ENCODE data around the gene GDPD5. TPM values are rescaled to one million over a fixed set of nuclear protein-coding genes. Genes with fewer than 3 reads are reported as not detected.

GDPD5 gene
- total and polyA plus RNA-seq, 10 of the 15 experiments (the other 5 are each of a cell fraction or from before 2014, with no cell fraction given) = 0.10 to 30.0 (median 6.7) TPM

DNA sequence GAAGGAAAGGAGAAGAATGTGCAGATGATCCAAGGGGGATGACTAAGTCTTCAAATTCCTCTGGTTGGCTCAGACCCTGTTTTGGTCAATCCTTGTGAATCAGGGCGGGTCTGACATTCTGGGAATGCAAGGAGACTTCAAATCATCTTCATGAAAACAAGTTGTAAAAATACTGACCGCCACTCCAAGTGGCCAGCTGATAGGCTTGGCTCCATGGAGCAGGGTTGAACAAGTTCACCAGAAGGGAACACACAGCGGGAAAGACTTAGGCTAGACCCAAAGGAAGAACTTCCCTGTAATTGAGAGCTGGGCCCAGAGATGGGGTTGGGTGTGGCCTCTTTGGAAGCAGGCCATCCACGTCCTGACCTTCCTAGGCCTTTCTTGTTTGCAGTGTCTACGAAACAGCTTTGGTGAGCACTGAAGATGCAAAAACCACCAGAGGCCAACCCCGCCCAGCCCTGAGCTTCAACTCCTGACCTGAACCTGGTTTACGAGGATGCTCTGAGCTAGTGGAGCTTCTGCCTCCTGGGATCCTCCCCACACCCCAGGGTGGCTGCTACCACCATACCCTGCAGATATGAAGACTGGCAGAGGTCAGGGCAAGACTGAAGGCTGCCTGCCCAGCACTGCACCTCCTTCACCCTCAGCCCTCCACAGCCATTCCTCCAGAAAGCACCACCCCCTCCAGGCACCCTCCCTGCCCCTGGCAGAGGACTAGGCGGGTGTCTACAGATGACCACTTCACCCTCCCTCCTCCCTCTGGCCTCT lies 26.1 kb downstream of the GDPD5 start:
- no peak overlapping the region for H2AFZ ChIP-seq (ENCODE audit: control insufficient read depth, low read depth, low read length)

More for the DNA sequence above, 26.1 kb downstream of the GDPD5 start:
- H3K9me3 ChIP-seq (replicated peaks; ENCODE audit: control insufficient read depth, insufficient read depth, low read length) = no peaks in the 10 kb centered on the region
- no peak overlapping the region for H3K4me3 ChIP-seq
- H3K4me2 ChIP-seq (ENCODE audit: control insufficient read depth, insufficient read depth) = no peak overlapping the region
- intact Hi-C loops (cut with micrococcal nuclease; ENCODE audit: unreplicated experiment) (no loop called here), in situ Hi-C loops (cut with MboI) (no loop called here)
- H3K27ac ChIP-seq (ENCODE audit: control insufficient read depth, insufficient read depth) = no peak overlapping the region
- POLR2A ChIA-PET = no interaction called here
- SMC1A ChIA-PET (ENCODE audit: uncharacterized antibody, unreplicated experiment) = interaction anchor here (0.5 to 1.1 kb wide), 3 partner anchors 9 to 589 kb away, joined by 3 read pairs; no protein-coding TSS in a partner anchor
- WGBS (ENCODE audit: insufficient coverage, insufficient replicate concordance, low lambda C conversion rate, missing lambda C conversion rate) = 42% methylated on average over 8 of the region's 8 CpGs
- ATAC-seq = no peak
- H3K4me1 ChIP-seq (ENCODE audit: control insufficient read depth, insufficient read depth, low read length) = peaks cover 10% of the 10 kb centered on the region
- RAD21 ChIA-PET (ENCODE audit: unreplicated experiment) = no interaction called here
- H3K27me3 ChIP-seq (replicated peaks in 1 of 2; ENCODE audit: control insufficient read depth in 2 of 2, insufficient read depth in 2 of 2, low read length in 1 of 2) = no peaks in the 10 kb centered on the region
- no peaks in the 10 kb centered on the region for H3K79me2 ChIP-seq (ENCODE audit: control insufficient read depth, insufficient read depth, low read length)
- CTCF ChIA-PET = interaction anchor here (0.5 to 1.7 kb wide), 5 partner anchors 21 to 33 kb away, joined by 3 to 5 read pairs (median 3); partner anchors contain the start of gene GDPD5
- H4K20me1 ChIP-seq (ENCODE audit: control insufficient read depth, insufficient read depth) = no peaks in the 10 kb centered on the region
- no peak overlapping the region for H3K9ac ChIP-seq (ENCODE audit: control insufficient read depth, insufficient read depth, low read length)
- no peak for TF ChIP-seq GATAD2B (conservative IDR thresholded peaks at IDR 0.05; ENCODE audit: low read depth)
- no peak for TF ChIP-seq CHD2 (IDR thresholded peaks at IDR 0.05; ENCODE audit: borderline replicate concordance, low read depth, low read length)
- TF ChIP-seq WRNIP1 (IDR thresholded peaks at IDR 0.05; ENCODE audit: borderline replicate concordance, low read depth, low read length) = no peak
- no peak for TF ChIP-seq EZH2 (IDR thresholded peaks at IDR 0.05; ENCODE audit: borderline replicate concordance, control insufficient read depth, low read depth, low read length)
- no peak for TF ChIP-seq FOXM1 (IDR thresholded peaks at IDR 0.05; ENCODE audit: low read depth, low read length)
- no peak for TF ChIP-seq SMAD5 (IDR thresholded peaks at IDR 0.05; ENCODE audit: low read depth)
- no peak for TF ChIP-seq MYC (IDR thresholded peaks at IDR 0.05; ENCODE audit: insufficient read depth, insufficient read length, insufficient replicate concordance, low read length, severe bottlenecking)
- TF ChIP-seq, protein P1, sequence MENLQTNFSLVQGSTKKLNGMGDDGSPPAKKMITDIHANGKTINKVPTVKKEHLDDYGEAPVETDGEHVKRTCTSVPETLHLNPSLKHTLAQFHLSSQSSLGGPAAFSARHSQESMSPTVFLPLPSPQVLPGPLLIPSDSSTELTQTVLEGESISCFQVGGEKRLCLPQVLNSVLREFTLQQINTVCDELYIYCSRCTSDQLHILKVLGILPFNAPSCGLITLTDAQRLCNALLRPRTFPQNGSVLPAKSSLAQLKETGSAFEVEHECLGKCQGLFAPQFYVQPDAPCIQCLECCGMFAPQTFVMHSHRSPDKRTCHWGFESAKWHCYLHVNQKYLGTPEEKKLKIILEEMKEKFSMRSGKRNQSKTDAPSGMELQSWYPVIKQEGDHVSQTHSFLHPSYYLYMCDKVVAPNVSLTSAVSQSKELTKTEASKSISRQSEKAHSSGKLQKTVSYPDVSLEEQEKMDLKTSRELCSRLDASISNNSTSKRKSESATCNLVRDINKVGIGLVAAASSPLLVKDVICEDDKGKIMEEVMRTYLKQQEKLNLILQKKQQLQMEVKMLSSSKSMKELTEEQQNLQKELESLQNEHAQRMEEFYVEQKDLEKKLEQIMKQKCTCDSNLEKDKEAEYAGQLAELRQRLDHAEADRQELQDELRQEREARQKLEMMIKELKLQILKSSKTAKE (IDR thresholded peaks at IDR 0.05; ENCODE audit: low read depth, poor library complexity, severe bottlenecking) = no peak
- no peak for TF ChIP-seq MEF2A (IDR thresholded peaks at IDR 0.05; ENCODE audit: insufficient read depth, low read depth, low read length)
- TF ChIP-seq ZNF217 (IDR thresholded peaks at IDR 0.05) = no peak
- TF ChIP-seq SUPT20H (IDR thresholded peaks at IDR 0.05; ENCODE audit: borderline replicate concordance, control insufficient read depth, low read depth, low read length) = no peak
- FAIRE-seq = no peak
- no TSS peak for BruUV-seq (replicated peaks)
- no peak for DNase-seq (ENCODE audit: low read depth, low spot score)
- no peaks in the 10 kb centered on the region for H3K36me3 ChIP-seq (ENCODE audit: control insufficient read depth in 2 of 2, insufficient read depth in 2 of 2, low read length in 1 of 2)
